Fibroblast of lung (primary cell): ENCODE results near the gene LAMB2. TPM values are rescaled to one million over a fixed set of nuclear protein-coding genes. Genes with fewer than 3 reads are reported as not detected.

ENCODE experiments used
- DNase-seq, 2 donors: peaks; one replicate each; pipeline versions ENCODE4 v3.0.0 to v3.0.0-alpha.2; 2010; ENCODE audit warnings: low read depth in 2 of 2
- H2AFZ ChIP-seq: 2 replicates; pipeline ENCODE4 v1.5.1; 2012; ENCODE audit warnings: low read length, control low read depth, inconsistent platforms
- H3K27ac ChIP-seq: 2 replicates; pipeline ENCODE4 v1.5.1; 2011; ENCODE audit warnings: low read length, control low read depth; ENCODE audit not compliant: insufficient read depth
- H3K27me3 ChIP-seq: 2 replicates; pipeline ENCODE4 v1.5.1; 2011; ENCODE audit warnings: mild to moderate bottlenecking, low read length; ENCODE audit not compliant: control insufficient read depth, insufficient read depth
- H3K36me3 ChIP-seq: 2 replicates; pipeline ENCODE4 v1.5.1; 2011; ENCODE audit warnings: low read length; ENCODE audit not compliant: control insufficient read depth, insufficient read depth
- H3K4me1 ChIP-seq: 2 replicates; pipeline ENCODE4 v1.5.1; 2011; ENCODE audit warnings: low read length; ENCODE audit not compliant: control insufficient read depth, insufficient read depth; ENCODE audit errors: extremely low read depth
- H3K4me2 ChIP-seq: 2 replicates; pipeline ENCODE4 v1.5.1; 2011; ENCODE audit warnings: low read length, control low read depth; ENCODE audit not compliant: insufficient read depth; ENCODE audit errors: extremely low read depth
- H3K4me3 ChIP-seq, 4 experiments: fragments of 200-600 bp in 1 of 4; sonication (generic) in 1 of 4; replicated peaks in 1 of 4; 2 replicates each; pipeline ENCODE4 v1.5.1; 2011 to 2016; ENCODE audit warnings: low read length in 4 of 4, low read depth in 3 of 4, mild to moderate bottlenecking in 3 of 4, control low read depth in 2 of 4, inconsistent platforms in 1 of 4, mixed read lengths in 1 of 4; ENCODE audit not compliant: insufficient read depth in 1 of 4; ENCODE audit errors: control extremely low read depth in 1 of 4
- H3K79me2 ChIP-seq: 2 replicates; pipeline ENCODE4 v1.5.1; 2012; ENCODE audit warnings: mild to moderate bottlenecking, low read length, inconsistent platforms; ENCODE audit not compliant: control insufficient read depth, insufficient read depth
- H3K9ac ChIP-seq: 2 replicates; pipeline ENCODE4 v1.5.1; 2011; ENCODE audit warnings: mild to moderate bottlenecking, low read length, control low read depth; ENCODE audit not compliant: insufficient read depth
- H3K9me3 ChIP-seq: 2 replicates; pipeline ENCODE4 v1.5.1; 2012; ENCODE audit warnings: low read depth, low read length; ENCODE audit not compliant: control insufficient read depth, insufficient read depth
- H4K20me1 ChIP-seq: 2 replicates; pipeline ENCODE4 v1.5.1; 2011; ENCODE audit warnings: low read length; ENCODE audit not compliant: control insufficient read depth, insufficient read depth; ENCODE audit errors: extremely low read depth
- EZH2 ChIP-seq: IDR thresholded peaks from 2 replicates; pipeline ENCODE4 v1.5.1; 2012; ENCODE audit warnings: low read length, control low read depth, mild to moderate bottlenecking; ENCODE audit errors: missing control alignments
- polyA plus RNA-seq, 2 donors: library from polyadenylated mRNA; depleted of rRNA in 1 of 2; stranded (reverse) in 1 of 2; unstranded in 1 of 2; fragments of >200 nt; gene quantifications; 2 replicates each; pipeline ENCODE4 v1.2.1, GENCODE V29; 2011 to 2012; ENCODE audit warnings: missing spikeins in 1 of 2
- total RNA-seq: library from RNA; depleted of rRNA; stranded (reverse); fragments of >200 nt; gene quantifications from 2 replicates; pipeline ENCODE4 v1.2.1, GENCODE V29; 2014
- TF ChIP-seq, protein P1 (sequence below), 2 donors: IDR thresholded peaks in 1 of 2; conservative IDR thresholded peaks in 1 of 2; 1 replicate in 1 of 2; 2 replicates in 1 of 2; pipeline ENCODE4 v1.5.1; 2011 to 2012; ENCODE audit warnings: low read length in 2 of 2, control low read depth in 1 of 2, inconsistent platforms in 1 of 2, low read depth in 1 of 2, mild to moderate bottlenecking in 1 of 2

The LAMB2 gene
- total and polyA plus RNA-seq, 2 donors (not counting 1 experiment from before 2014, with no cell fraction given) = 375 to 1,026 TPM

DNA sequence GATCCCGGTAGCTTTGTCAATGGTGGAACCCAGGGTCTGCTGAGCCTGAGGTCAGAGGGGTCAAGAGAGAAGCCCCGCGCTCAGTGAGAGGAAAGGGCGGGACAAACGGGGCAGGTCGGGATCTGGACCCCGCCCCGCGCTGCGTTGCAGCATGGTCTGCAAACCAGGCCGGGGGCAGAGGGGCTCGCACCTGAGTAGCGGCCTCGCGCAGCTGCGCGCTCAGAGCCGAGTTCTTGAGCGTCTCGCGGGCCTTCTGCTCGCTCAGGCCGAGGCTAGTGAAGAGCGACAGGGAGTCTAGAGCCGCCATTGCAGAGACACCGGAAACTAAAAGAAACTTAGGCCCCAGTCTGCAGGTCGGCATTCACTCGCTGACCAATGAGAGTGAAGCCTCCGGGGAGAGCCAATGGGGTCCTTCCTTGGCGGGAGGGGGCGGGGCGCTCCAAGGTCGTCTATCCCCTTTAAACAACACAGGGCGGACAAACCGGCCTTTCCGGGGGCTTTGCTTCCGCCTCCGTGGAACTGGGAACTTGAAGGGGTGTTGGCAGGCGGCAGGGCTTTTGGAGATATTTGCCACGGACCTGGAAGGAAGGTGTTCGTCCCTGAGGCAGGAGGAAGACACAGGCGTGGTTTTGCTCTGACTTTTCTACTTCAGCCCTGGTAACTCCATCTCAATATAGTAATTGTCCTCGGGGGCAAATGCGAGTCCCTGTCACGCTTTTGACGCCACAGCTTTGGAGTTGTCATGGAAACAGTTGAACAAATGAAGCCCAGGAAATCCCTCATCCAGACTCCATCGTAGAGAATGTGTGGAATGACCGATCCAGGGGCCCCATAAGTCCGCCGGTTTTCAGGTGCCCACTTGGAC lies 28.2 kb downstream of the LAMB2 start, which contains the start of gene QARS1:
Gene QARS1 (minus strand): TSS at position 331 of the 865 bp plus-strand sequence. CDS start 24 bp downstream, at position 307.
- TF ChIP-seq, protein P1, sequence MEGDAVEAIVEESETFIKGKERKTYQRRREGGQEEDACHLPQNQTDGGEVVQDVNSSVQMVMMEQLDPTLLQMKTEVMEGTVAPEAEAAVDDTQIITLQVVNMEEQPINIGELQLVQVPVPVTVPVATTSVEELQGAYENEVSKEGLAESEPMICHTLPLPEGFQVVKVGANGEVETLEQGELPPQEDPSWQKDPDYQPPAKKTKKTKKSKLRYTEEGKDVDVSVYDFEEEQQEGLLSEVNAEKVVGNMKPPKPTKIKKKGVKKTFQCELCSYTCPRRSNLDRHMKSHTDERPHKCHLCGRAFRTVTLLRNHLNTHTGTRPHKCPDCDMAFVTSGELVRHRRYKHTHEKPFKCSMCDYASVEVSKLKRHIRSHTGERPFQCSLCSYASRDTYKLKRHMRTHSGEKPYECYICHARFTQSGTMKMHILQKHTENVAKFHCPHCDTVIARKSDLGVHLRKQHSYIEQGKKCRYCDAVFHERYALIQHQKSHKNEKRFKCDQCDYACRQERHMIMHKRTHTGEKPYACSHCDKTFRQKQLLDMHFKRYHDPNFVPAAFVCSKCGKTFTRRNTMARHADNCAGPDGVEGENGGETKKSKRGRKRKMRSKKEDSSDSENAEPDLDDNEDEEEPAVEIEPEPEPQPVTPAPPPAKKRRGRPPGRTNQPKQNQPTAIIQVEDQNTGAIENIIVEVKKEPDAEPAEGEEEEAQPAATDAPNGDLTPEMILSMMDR (conservative IDR thresholded peaks at IDR 0.05 in 1 of 2, IDR thresholded peaks at IDR 0.05 in 1 of 2; ENCODE audit: low read depth in 1 of 2, low read length in 2 of 2) = no peak
- TF ChIP-seq EZH2 = no peak
- Histone ChIP-seq H3K36me3 (peaks cover 32% of the 10 kb centered on the region), H3K9ac (peak within 1 kb of the TSS; percentile 81)

DNA sequence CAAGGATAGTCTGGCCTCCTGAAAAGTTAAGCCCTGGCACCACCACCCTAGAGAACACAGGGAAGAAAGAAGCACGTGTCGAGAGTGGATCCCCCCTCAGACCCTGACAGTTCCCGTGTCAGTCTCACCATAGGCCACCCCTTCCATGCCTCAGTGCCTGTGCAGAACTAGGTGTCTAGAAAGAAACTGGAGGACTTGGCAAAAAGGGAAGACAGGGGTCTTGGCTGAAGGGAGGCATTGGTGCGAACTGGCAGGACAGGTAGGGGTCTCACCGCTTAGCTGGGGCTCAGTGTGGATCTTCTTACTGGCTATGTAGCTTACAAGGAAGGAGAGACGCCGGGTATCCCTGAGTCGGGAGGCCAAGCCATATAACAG lies 28.8 kb downstream of the LAMB2 start:
- Histone ChIP-seq H3K36me3 (peaks cover 32% of the 10 kb centered on the region), H3K4me2 (peak overlapping the region; percentile 100), H3K4me1 (peaks cover 7% of the 10 kb centered on the region), H3K9me3 (no peaks in the 10 kb centered on the region), H3K79me2 (peaks cover 14% of the 10 kb centered on the region), H3K4me3 (peak overlapping the region; percentile 75 to 89 (median 76)), H3K9ac (peak overlapping the region; percentile 81), H3K27me3 (no peaks in the 10 kb centered on the region), H2AFZ (peak overlapping the region; percentile 85), H3K27ac (peak overlapping the region; percentile 88), H4K20me1 (no peaks in the 10 kb centered on the region)
- DNase-seq = no peak
- TF ChIP-seq EZH2 = no peak
- TF ChIP-seq, protein P1 (conservative IDR thresholded peaks at IDR 0.05 in 1 of 2, IDR thresholded peaks at IDR 0.05 in 1 of 2; ENCODE audit: low read depth in 1 of 2, low read length in 2 of 2) = no peak

More for the DNA sequence above, 28.2 kb downstream of the LAMB2 start, which contains the start of gene QARS1:
- Histone ChIP-seq H3K9me3 (no peaks in the 10 kb centered on the region), H4K20me1 (no peaks in the 10 kb centered on the region), H3K27me3 (no peaks in the 10 kb centered on the region), H3K79me2 (peaks cover 14% of the 10 kb centered on the region), H3K4me2 (peak within 1 kb of the TSS; percentile 100), H2AFZ (peak within 1 kb of the TSS; percentile 89), H3K4me1 (peaks cover 7% of the 10 kb centered on the region), H3K27ac (peak within 1 kb of the TSS; percentile 88), H3K4me3 (peak within 1 kb of the TSS; percentile 75 to 89 (median 76))
- peak; percentile 90 for DNase-seq

DNA sequence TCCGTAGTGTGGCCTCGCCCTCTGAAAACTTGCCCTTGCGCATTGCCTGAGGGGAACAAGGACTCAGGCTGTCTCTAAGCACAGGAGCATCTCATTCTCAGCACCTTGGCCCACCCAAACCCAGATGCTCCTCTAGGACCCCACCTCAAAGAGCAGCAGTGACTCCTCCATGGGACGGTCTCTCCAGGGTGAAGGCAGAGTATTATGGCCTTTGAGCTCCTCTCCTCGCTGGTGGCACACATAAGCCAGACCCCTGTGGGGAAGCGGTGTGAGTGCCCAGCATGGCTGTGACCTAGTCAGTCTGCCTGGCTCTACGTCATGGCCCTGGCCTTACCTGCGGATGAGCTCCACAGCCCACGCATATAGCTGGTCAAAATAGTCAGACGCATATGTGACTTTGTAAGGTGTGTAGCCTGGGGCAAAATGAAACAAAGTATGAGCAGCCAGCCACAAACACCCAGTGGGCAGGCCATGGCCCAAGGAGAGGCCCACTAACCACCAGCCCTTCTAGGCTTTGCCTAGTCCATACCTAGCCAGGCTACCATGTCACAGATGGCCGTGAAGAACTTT lies 32.7 kb downstream of the LAMB2 start:
- Histone ChIP-seq H3K27me3 (no peaks in the 10 kb centered on the region), H3K4me3 (no peak overlapping the region), H3K36me3 (peaks cover 45% of the 10 kb centered on the region), H3K4me1 (peaks cover 7% of the 10 kb centered on the region), H2AFZ (no peak overlapping the region), H3K9me3 (no peaks in the 10 kb centered on the region), H3K79me2 (peaks cover 14% of the 10 kb centered on the region), H4K20me1 (no peaks in the 10 kb centered on the region), H3K4me2 (no peak overlapping the region), H3K9ac (no peak overlapping the region), H3K27ac (no peak overlapping the region)
- no peak for TF ChIP-seq EZH2
- TF ChIP-seq, protein P1 (conservative IDR thresholded peaks at IDR 0.05 in 1 of 2, IDR thresholded peaks at IDR 0.05 in 1 of 2; ENCODE audit: low read depth in 1 of 2, low read length in 2 of 2) = no peak
- no peak for DNase-seq
